Right atrium auricular region (tissue), 2 donors: ENCODE data around the gene PDE4D. TPM values are rescaled to one million over a fixed set of nuclear protein-coding genes. Genes with fewer than 3 reads are reported as not detected.

Experiments used
- DNase-seq: peaks from one replicate; pipeline ENCODE4 v3.0.0-alpha.2; 2019; ENCODE audit warnings: low spot score
- H3K27ac ChIP-seq, 2 donors: fragments of 200-600 bp; sonication (generic); 1 replicate in 1 of 2; 2 replicates in 1 of 2; pipeline ENCODE4 v1.5.1; 2016 to 2019
- H3K27me3 ChIP-seq, 2 donors: fragments of 200-600 bp; sonication (generic); one replicate each; pipeline versions ENCODE4 v1.5.1 to v1.6.0; 2017 to 2019
- H3K36me3 ChIP-seq: fragments of 200-600 bp; sonication (generic); one replicate; pipeline ENCODE4 v1.5.1; 2016
- H3K4me1 ChIP-seq, 2 donors: fragments of 200-600 bp; sonication (generic); one replicate each; pipeline versions ENCODE4 v1.5.1 to v1.6.0; 2017 to 2019
- H3K4me3 ChIP-seq, 2 donors: fragments of 200-600 bp; sonication (generic); 1 replicate in 1 of 2; 2 replicates in 1 of 2; pipeline ENCODE4 v1.5.1; 2017 to 2019; ENCODE audit warnings: mild to moderate bottlenecking in 1 of 2, moderate library complexity in 1 of 2
- H3K9me3 ChIP-seq, 2 donors: fragments of 200-600 bp; sonication (generic); one replicate each; pipeline ENCODE4 v1.5.1; 2019
- CTCF ChIP-seq, 2 donors: fragments of 200-600 bp; sonication (generic); IDR thresholded peaks; one replicate each; pipeline ENCODE4 v1.5.1; 2019; ENCODE audit warnings: antibody characterized with exemption in 2 of 2
- total RNA-seq, 2 donors: library from RNA; depleted of rRNA; stranded (reverse); fragments of >200 nt; gene quantifications; one replicate each; pipeline ENCODE4 v1.1.0, GENCODE V29; 2016

PDE4D gene
- total RNA-seq, 2 donors from 2014 or later: 43.3 to 44.0 TPM

- no peak for DNase-seq
- no peak for TF ChIP-seq CTCF (IDR thresholded peaks at IDR 0.05)
- H3K36me3 ChIP-seq: no peaks in the 10 kb centered on the region
- H3K9me3 ChIP-seq: no peaks in the 10 kb centered on the region
- H3K27ac ChIP-seq: peak overlapping the region; percentile 61 to 86
- H3K4me3 ChIP-seq: no peak overlapping the region
- H3K27me3 ChIP-seq: no peaks in the 10 kb centered on the region
- peaks cover 0 to 15% of the 10 kb centered on the region in 2 donors for H3K4me1 ChIP-seq
Measured at GRCh38 chr5:59158637-59159391, 734.7 kb downstream of the PDE4D start.

GRCh38 chr5:59158165-59158564 is 735.4 kb downstream of the PDE4D start:
- no peaks in the 10 kb centered on the region for H3K9me3 ChIP-seq
- peak overlapping the region; percentile 61 to 86 for H3K27ac ChIP-seq
- no peaks in the 10 kb centered on the region for H3K27me3 ChIP-seq
- DNase-seq: no peak
- no peak for TF ChIP-seq CTCF (IDR thresholded peaks at IDR 0.05)
- no peaks in the 10 kb centered on the region for H3K36me3 ChIP-seq
- no peak overlapping the region for H3K4me3 ChIP-seq
- H3K4me1 ChIP-seq: peaks cover 0 to 15% of the 10 kb centered on the region in 2 donors

DNA sequence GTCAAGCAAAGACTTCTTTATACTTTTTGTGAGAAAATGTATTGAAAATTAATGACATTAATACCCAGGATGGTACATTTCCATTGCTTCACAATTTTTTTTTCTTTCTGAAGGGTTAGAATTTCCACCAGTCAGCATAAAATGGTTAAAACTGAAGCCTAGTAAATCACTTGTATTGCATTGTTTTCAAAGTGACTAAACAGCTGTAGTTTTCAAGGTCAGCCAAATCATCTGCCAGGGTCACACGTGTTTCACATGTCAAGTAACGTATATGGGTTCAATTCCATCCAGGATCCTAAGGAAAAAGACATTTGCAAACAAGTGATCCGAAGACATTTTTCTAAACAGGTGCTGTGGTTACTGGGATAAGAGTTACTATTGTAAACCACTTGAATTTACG is 736.5 kb downstream of the PDE4D start:
- no peaks in the 10 kb centered on the region for H3K9me3 ChIP-seq
- H3K4me3 ChIP-seq: no peak overlapping the region
- H3K27ac ChIP-seq: peak overlapping the region; percentile 7 to 86
- H3K27me3 ChIP-seq: no peaks in the 10 kb centered on the region
- H3K4me1 ChIP-seq: peaks cover 0 to 15% of the 10 kb centered on the region in 2 donors
- no peak for TF ChIP-seq CTCF (IDR thresholded peaks at IDR 0.05)
- H3K36me3 ChIP-seq: no peaks in the 10 kb centered on the region
- no peak for DNase-seq

- no peaks in the 10 kb centered on the region for H3K27me3 ChIP-seq
- H3K27ac ChIP-seq: no peak overlapping the region
- peaks cover 0 to 3% of the 10 kb centered on the region in 2 donors for H3K4me1 ChIP-seq
- TF ChIP-seq CTCF (IDR thresholded peaks at IDR 0.05): no peak
- no peaks in the 10 kb centered on the region for H3K36me3 ChIP-seq
- no peak overlapping the region for H3K4me3 ChIP-seq
- DNase-seq: no peak
- H3K9me3 ChIP-seq: no peaks in the 10 kb centered on the region
Measured at GRCh38 chr5:59152701-59153245, 740.8 kb downstream of the PDE4D start.

DNA sequence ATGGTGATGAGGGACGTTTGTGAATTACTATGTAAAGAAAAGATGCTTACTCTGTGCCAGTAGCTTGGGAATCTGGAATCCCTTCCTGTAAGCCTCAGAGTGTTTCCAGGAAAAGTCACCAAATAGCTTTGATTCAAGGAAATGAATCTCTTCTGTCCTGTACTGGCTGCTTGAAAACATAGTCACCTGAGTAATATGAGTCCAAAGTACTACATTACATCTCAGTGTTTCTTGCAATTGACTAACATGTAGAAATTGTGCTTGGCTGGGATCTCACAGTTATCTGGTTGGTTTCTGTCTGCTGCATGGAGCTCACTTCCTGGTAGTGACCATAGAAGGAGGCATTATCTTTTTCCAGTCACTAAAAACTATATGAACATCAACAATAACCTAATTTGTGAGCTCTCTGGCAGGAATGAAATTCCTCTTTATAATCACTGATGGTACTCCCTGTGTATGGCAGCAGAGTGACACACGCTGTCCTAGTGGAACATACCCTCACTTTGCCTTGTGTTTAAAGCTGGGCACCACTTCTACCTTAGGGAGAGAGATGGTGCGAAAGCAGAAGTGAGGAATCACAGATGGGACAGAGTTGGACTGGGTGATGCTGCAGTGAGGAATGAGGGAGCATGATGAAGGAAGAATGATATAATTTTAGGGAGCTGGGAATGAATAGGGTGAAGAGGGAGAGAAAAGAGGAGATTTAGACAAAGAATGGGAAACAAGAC is 742.2 kb downstream of the PDE4D start:
- Histone ChIP-seq H3K36me3 (no peaks in the 10 kb centered on the region), H3K4me1 (no peaks in the 10 kb centered on the region), H3K27ac (no peak overlapping the region), H3K9me3 (no peaks in the 10 kb centered on the region), H3K27me3 (no peaks in the 10 kb centered on the region), H3K4me3 (no peak overlapping the region)
- TF ChIP-seq CTCF (IDR thresholded peaks at IDR 0.05): no peak
- DNase-seq: no peak
